SJCRH30 (cell line): ENCODE measurements around the gene RAB11FIP5. TPM values are rescaled to one million over a fixed set of nuclear protein-coding genes. Genes with fewer than 3 reads are reported as not detected.
A peak's percentile ranks its signal among the peaks of the same experiment; 100 is the strongest.

ENCODE experiments used
- DNase-seq, 2 experiments: peaks; one replicate each; pipeline ENCODE4 v3.0.0-alpha.2; 2015 to 2020
- H3K27ac ChIP-seq: fragments of 250-450 bp; sonication (Bioruptor Pico); 2 replicates; pipeline ENCODE4 v1.5.1; 2020; ENCODE audit warnings: mild to moderate bottlenecking, moderate library complexity
- H3K27me3 ChIP-seq: fragments of 250-450 bp; sonication (Bioruptor Pico); 2 replicates; pipeline ENCODE4 v1.5.1; 2020; ENCODE audit warnings: mild to moderate bottlenecking, moderate library complexity
- H3K36me3 ChIP-seq: fragments of 250-450 bp; sonication (Bioruptor Pico); 2 replicates; pipeline ENCODE4 v1.5.1; 2020; ENCODE audit warnings: mild to moderate bottlenecking, moderate library complexity
- H3K4me1 ChIP-seq: fragments of 250-450 bp; sonication (Bioruptor Pico); 2 replicates; pipeline ENCODE4 v1.5.1; 2020; ENCODE audit warnings: mild to moderate bottlenecking, moderate library complexity
- H3K4me3 ChIP-seq: fragments of 250-450 bp; sonication (Bioruptor Pico); 2 replicates; pipeline ENCODE4 v1.5.1; 2020; ENCODE audit warnings: mild to moderate bottlenecking, moderate library complexity
- H3K9me3 ChIP-seq: fragments of 250-450 bp; sonication (Bioruptor Pico); replicated peaks from 2 replicates; pipeline ENCODE4 v1.5.1; 2020; ENCODE audit warnings: mild to moderate bottlenecking, moderate library complexity
- total RNA-seq: library from RNA; depleted of rRNA; stranded (reverse); fragments of >200 nt; shearing (Covaris generic); gene quantifications from 2 replicates; pipeline ENCODE4 v1.2.3, GENCODE V29; 2014

Gene RAB11FIP5
- total RNA-seq, 1 experiment from 2014 or later: 8.1 TPM

GRCh38 chr2:73083886-73084800, 28.6 kb downstream of the RAB11FIP5 start:
- H3K9me3 ChIP-seq: no peaks in the 10 kb centered on the region
- H3K27ac ChIP-seq: no peak overlapping the region
- peaks cover under 1% of the 10 kb centered on the region; the same call in 1 of the 2 replicates for H3K4me1 ChIP-seq
- no peaks in the 10 kb centered on the region for H3K27me3 ChIP-seq
- H3K36me3 ChIP-seq: no peaks in the 10 kb centered on the region
- DNase-seq: no peak
- no peak overlapping the region for H3K4me3 ChIP-seq

GRCh38 chr2:73082523-73083410, 30.0 kb downstream of the RAB11FIP5 start:
- H3K4me3 ChIP-seq: no peak overlapping the region
- no peaks in the 10 kb centered on the region for H3K4me1 ChIP-seq
- no peak for DNase-seq
- H3K27me3 ChIP-seq: no peaks in the 10 kb centered on the region
- no peak overlapping the region for H3K27ac ChIP-seq
- H3K36me3 ChIP-seq: no peaks in the 10 kb centered on the region
- H3K9me3 ChIP-seq: no peaks in the 10 kb centered on the region

- H3K27ac ChIP-seq: no peak overlapping the region
- no peaks in the 10 kb centered on the region for H3K36me3 ChIP-seq
These were observed 31.5 kb downstream of the RAB11FIP5 start for GRCh38 chr2:73081181-73081671.

GRCh38 chr2:73080321-73081131, 32.2 kb downstream of the RAB11FIP5 start:
- no peaks in the 10 kb centered on the region for H3K9me3 ChIP-seq
- no peaks in the 10 kb centered on the region for H3K27me3 ChIP-seq
- no peaks in the 10 kb centered on the region for H3K4me1 ChIP-seq
- no peak for DNase-seq
- no peak overlapping the region for H3K4me3 ChIP-seq
- H3K27ac ChIP-seq: no peak overlapping the region
- H3K36me3 ChIP-seq: no peaks in the 10 kb centered on the region

More at GRCh38 chr2:73081181-73081671, 31.5 kb downstream of the RAB11FIP5 start:
- no peaks in the 10 kb centered on the region for H3K27me3 ChIP-seq
- no peak for DNase-seq
- H3K4me3 ChIP-seq: no peak overlapping the region
- H3K9me3 ChIP-seq: no peaks in the 10 kb centered on the region
- H3K4me1 ChIP-seq: no peaks in the 10 kb centered on the region

GRCh38 chr2:73079636-73080035, 33.1 kb downstream of the RAB11FIP5 start:
- Histone ChIP-seq H3K4me1 (no peaks in the 10 kb centered on the region), H3K27ac (no peak overlapping the region), H3K9me3 (no peaks in the 10 kb centered on the region), H3K4me3 (no peak overlapping the region), H3K36me3 (no peaks in the 10 kb centered on the region), H3K27me3 (no peaks in the 10 kb centered on the region)
- DNase-seq: no peak

- no peaks in the 10 kb centered on the region for H3K27me3 ChIP-seq
- no peaks in the 10 kb centered on the region for H3K4me1 ChIP-seq
- H3K4me3 ChIP-seq: no peak overlapping the region
- H3K27ac ChIP-seq: no peak overlapping the region
- no peak for DNase-seq
- no peaks in the 10 kb centered on the region for H3K9me3 ChIP-seq
- no peaks in the 10 kb centered on the region for H3K36me3 ChIP-seq
These were observed 34.0 kb downstream of the RAB11FIP5 start for GRCh38 chr2:73078457-73079411.

- Histone ChIP-seq H3K4me1 (no peaks in the 10 kb centered on the region), H3K4me3 (no peak overlapping the region), H3K27me3 (no peaks in the 10 kb centered on the region), H3K27ac (no peak overlapping the region), H3K36me3 (no peaks in the 10 kb centered on the region), H3K9me3 (no peaks in the 10 kb centered on the region)
- DNase-seq: no peak
These were observed 35.3 kb downstream of the RAB11FIP5 start for GRCh38 chr2:73077424-73077795.

- no peaks in the 10 kb centered on the region for H3K4me1 ChIP-seq
- DNase-seq: no peak
- H3K4me3 ChIP-seq: no peak overlapping the region
- no peaks in the 10 kb centered on the region for H3K27me3 ChIP-seq
- H3K36me3 ChIP-seq: no peaks in the 10 kb centered on the region
- H3K9me3 ChIP-seq: no peaks in the 10 kb centered on the region
- H3K27ac ChIP-seq: no peak overlapping the region
These were observed 35.9 kb downstream of the RAB11FIP5 start for GRCh38 chr2:73076701-73077423.

GRCh38 chr2:73075477-73076373, 37.0 kb downstream of the RAB11FIP5 start:
- no peaks in the 10 kb centered on the region for H3K27me3 ChIP-seq
- no peak overlapping the region for H3K4me3 ChIP-seq
- H3K9me3 ChIP-seq: no peaks in the 10 kb centered on the region
- no peak for DNase-seq
- H3K27ac ChIP-seq: no peak overlapping the region
- no peaks in the 10 kb centered on the region for H3K36me3 ChIP-seq
- no peaks in the 10 kb centered on the region for H3K4me1 ChIP-seq

- H3K27me3 ChIP-seq: no peaks in the 10 kb centered on the region
- H3K27ac ChIP-seq: no peak overlapping the region
- H3K36me3 ChIP-seq: no peaks in the 10 kb centered on the region
- no peak for DNase-seq
- no peak overlapping the region for H3K4me3 ChIP-seq
- H3K4me1 ChIP-seq: peaks cover 2% of the 10 kb centered on the region; the same call in 1 of the 2 replicates
- no peaks in the 10 kb centered on the region for H3K9me3 ChIP-seq
These were observed 38.4 kb downstream of the RAB11FIP5 start for GRCh38 chr2:73074110-73075069.

- peak overlapping the region; percentile 94 for H3K4me3 ChIP-seq
- no peaks in the 10 kb centered on the region for H3K27me3 ChIP-seq
- no peak for DNase-seq
- H3K9me3 ChIP-seq: no peaks in the 10 kb centered on the region
- H3K27ac ChIP-seq: no peak overlapping the region; the same call in 1 of the 2 replicates
- no peaks in the 10 kb centered on the region for H3K36me3 ChIP-seq
- H3K4me1 ChIP-seq: peaks cover 2% of the 10 kb centered on the region; the same call in 1 of the 2 replicates
These were observed 40.3 kb downstream of the RAB11FIP5 start for GRCh38 chr2:73072416-73072815.
